Activated T-helper 1 cell treated with anti-CD3 and anti-CD28 coated beads, Interleukin-12 subunit alpha, Interleukin-12 subunit beta, Interleukin-2, Interleukin-4 antibody, amounts not matched to agents 30 ng/mL and 10 ng/mL and 1 ng/mL, durations not matched to agents 14 hours and 24 hours and 36 hours (primary cell): ENCODE results near the gene VPS18. TPM values are rescaled to one million over a fixed set of nuclear protein-coding genes. Genes with fewer than 3 reads are reported as not detected.

Source experiments
- DNase-seq: peaks from one replicate; pipeline ENCODE4 v3.0.0; 2021; ENCODE audit warnings: low spot score
- H3K27ac Mint-ChIP-seq: one replicate; pipeline ENCODE4 v1.8.0; 2021; ENCODE audit warnings: mild to moderate bottlenecking, mixed read lengths
- H3K27me3 Mint-ChIP-seq: one replicate; pipeline ENCODE4 v1.8.0; 2022; ENCODE audit warnings: mild to moderate bottlenecking, moderate library complexity, mixed read lengths; ENCODE audit not compliant: insufficient read depth
- H3K36me3 Mint-ChIP-seq: one replicate; pipeline ENCODE4 v1.8.0; 2021; ENCODE audit warnings: low read depth, mixed read lengths
- H3K4me1 Mint-ChIP-seq: one replicate; pipeline ENCODE4 v1.8.0; 2021; ENCODE audit warnings: low read depth, mixed read lengths
- H3K4me3 Mint-ChIP-seq: one replicate; pipeline ENCODE4 v1.8.0; 2021; ENCODE audit warnings: mild to moderate bottlenecking, moderate library complexity, mixed read lengths
- H3K9me3 Mint-ChIP-seq: one replicate; pipeline ENCODE4 v1.8.0; 2021; ENCODE audit warnings: mixed read lengths
- intact Hi-C: fragments of 100-400 bp; cut with micrococcal nuclease; formaldehyde crosslinking; loops from one replicate; pipeline ENCODE4 v1.15.1; 2024
- total RNA-seq: library from RNA; stranded (reverse); gene quantifications from 2 replicates; pipeline ENCODE4 v1.2.3, GENCODE V29; 2022

Gene VPS18, protein sequence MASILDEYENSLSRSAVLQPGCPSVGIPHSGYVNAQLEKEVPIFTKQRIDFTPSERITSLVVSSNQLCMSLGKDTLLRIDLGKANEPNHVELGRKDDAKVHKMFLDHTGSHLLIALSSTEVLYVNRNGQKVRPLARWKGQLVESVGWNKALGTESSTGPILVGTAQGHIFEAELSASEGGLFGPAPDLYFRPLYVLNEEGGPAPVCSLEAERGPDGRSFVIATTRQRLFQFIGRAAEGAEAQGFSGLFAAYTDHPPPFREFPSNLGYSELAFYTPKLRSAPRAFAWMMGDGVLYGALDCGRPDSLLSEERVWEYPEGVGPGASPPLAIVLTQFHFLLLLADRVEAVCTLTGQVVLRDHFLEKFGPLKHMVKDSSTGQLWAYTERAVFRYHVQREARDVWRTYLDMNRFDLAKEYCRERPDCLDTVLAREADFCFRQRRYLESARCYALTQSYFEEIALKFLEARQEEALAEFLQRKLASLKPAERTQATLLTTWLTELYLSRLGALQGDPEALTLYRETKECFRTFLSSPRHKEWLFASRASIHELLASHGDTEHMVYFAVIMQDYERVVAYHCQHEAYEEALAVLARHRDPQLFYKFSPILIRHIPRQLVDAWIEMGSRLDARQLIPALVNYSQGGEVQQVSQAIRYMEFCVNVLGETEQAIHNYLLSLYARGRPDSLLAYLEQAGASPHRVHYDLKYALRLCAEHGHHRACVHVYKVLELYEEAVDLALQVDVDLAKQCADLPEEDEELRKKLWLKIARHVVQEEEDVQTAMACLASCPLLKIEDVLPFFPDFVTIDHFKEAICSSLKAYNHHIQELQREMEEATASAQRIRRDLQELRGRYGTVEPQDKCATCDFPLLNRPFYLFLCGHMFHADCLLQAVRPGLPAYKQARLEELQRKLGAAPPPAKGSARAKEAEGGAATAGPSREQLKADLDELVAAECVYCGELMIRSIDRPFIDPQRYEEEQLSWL
- total RNA-seq: 15.0 and 16.7 TPM in 2 replicates

DNA sequence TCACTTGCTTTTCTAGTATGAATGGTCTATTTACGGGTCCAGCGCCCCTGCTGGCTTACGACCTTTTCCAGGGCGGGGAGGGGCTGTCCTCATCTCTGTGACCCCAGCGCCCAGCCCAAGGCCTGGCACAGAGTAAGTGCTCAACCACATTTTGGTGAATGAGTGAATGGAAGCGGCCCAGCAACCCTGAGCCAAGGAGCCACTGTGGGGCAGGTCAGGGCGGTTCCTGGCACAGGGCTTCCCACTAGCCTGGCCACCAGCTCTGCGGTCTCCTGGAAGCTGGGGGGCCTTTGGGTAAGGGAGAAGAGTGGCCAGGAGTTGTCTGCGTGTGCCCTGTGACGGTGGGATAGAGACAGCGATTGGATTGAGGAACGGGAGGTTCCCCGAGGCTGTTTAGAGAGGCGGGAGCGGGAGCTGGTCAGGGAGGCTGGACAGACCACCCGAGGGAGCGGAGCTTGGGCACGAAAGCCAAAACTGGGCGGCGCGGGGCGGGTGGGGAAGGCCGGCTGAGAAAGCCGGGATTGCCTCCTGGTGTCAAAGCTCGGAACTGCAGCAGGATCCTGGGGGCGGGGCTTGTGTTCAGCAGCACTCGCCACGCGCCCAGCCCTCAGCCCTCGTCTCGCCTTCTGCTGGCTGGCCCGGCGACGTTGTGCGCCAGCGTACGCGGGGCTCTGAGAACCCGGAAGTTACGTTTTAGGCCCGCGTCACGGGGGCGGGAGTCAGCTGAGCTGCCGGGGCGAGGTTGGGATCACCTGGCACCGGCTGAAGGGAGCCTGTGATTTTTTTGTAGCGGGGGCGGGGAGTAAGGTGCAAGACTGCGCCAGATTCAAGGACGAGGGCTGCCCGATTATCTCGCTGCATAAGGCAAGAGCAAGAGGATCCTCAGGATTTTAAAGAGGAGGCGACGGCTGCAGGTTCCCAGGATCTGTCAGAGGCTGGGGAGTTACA lies at the start of gene VPS18:
VPS18 (plus strand) TSS at position 718 of the 948 bp plus-strand sequence. CDS start 319 bp downstream, outside the sequence.
- Mint-ChIP-seq H3K27ac (peak within 1 kb of the TSS; percentile 92), H3K27me3 (peaks cover 4% of the 10 kb centered on the region), H3K36me3 (peaks cover 10% of the 10 kb centered on the region), H3K4me1 (peaks cover 38% of the 10 kb centered on the region), H3K4me3 (peak within 1 kb of the TSS; percentile 97), H3K9me3 (no peaks in the 10 kb centered on the region)
- intact Hi-C loops: loop anchor here (1.0 to 5.0 kb wide), 14 partner anchors 10 to 337 kb away; partner anchors contain the start of genes CCDC32, CHP1, DNAJC17 and EXD1
- DNase-seq: peak; percentile 98

DNA sequence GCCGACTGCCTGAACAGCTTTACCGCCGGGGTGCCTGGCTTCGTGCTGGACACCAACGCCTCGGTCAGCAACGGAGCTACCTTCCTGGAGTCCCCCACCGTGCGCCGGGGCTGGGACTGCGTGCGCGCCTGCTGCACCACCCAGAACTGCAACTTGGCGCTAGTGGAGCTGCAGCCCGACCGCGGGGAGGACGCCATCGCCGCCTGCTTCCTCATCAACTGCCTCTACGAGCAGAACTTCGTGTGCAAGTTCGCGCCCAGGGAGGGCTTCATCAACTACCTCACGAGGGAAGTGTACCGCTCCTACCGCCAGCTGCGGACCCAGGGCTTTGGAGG lies 49.6 kb upstream of the VPS18 start:
- Mint-ChIP-seq H3K4me1 (peaks cover 33% of the 10 kb centered on the region), H3K27me3 (peaks cover 15% of the 10 kb centered on the region), H3K4me3 (peak overlapping the region; percentile 87), H3K27ac (peak overlapping the region; percentile 75), H3K9me3 (no peaks in the 10 kb centered on the region), H3K36me3 (peaks cover 3% of the 10 kb centered on the region)
- DNase-seq: peak; percentile 13
- intact Hi-C loops: loop anchor here (1.0 to 5.0 kb wide), 3 partner anchors 37 to 438 kb away; partner anchors contain the start of genes DNAJC17, VPS18 and ZFYVE19

DNA sequence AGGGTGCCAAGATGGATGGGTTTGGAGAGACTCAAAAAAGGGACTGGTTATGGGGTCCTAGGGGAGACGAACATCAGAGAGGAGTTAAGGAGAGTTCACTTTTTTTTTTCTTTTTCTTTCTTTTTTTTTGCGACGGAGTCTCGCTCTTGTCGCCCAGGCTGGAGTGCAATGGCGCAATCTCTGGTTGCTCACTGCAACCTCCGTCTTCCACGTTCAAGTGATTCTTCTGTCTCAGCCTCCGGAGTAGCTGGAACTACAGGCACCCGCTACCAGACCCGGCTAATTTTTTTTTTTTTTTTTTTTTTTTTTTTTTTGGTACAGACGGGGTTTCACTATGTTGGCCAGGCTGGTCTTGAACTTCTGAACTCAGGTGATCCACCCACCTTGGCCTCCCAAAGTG lies 49.2 kb upstream of the VPS18 start:
- H3K4me1 Mint-ChIP-seq: peaks cover 33% of the 10 kb centered on the region
- peaks cover 3% of the 10 kb centered on the region for H3K36me3 Mint-ChIP-seq
- peaks cover 15% of the 10 kb centered on the region for H3K27me3 Mint-ChIP-seq
- H3K9me3 Mint-ChIP-seq: no peaks in the 10 kb centered on the region
- intact Hi-C loops: no loop called here
- peak overlapping the region; percentile 75 for H3K27ac Mint-ChIP-seq
- H3K4me3 Mint-ChIP-seq: peak overlapping the region; percentile 87
- no peak for DNase-seq

DNA sequence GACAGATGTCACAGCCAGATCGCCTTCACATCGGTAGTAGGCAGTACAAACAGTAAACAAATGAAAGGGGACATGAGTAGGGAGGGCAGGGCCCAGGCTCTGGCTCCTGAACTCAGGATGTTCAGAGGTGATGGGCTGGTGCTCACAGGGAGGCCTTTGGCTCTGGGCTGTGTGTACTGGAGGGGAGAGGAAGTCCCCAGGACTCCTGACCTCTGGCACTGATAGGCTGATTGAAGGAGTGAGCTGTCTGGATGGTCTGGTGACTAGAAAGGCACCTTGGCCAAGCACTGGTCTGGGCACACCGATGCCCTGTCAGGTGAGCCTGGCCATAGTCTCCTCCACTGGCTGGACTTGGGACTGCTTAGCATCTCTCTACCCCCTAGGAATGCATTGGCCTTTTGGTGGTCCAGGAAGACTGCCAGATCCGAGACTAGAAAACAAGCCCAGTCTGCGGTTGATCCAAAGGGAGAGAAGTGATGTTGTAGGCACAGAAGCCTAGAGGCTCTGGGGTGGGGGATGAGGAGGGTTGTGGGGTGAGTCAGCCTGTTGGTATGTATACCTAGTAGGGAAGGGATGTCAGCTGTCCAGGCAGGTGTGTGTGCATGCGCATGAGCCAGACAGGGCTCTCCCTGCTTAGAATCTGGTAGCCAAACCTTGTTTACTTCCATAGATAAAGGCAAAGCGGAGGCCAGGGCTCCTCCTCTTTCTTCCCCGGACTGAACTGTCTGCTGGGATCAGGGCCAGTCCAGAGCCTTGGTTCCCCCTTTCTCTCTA lies 48.6 kb upstream of the VPS18 start:
- intact Hi-C loops: no loop called here
- Mint-ChIP-seq H3K36me3 (peaks cover 3% of the 10 kb centered on the region), H3K27me3 (peaks cover 14% of the 10 kb centered on the region), H3K9me3 (no peaks in the 10 kb centered on the region), H3K4me1 (peaks cover 33% of the 10 kb centered on the region), H3K4me3 (peak overlapping the region; percentile 69), H3K27ac (no peak overlapping the region)
- no peak for DNase-seq

DNA sequence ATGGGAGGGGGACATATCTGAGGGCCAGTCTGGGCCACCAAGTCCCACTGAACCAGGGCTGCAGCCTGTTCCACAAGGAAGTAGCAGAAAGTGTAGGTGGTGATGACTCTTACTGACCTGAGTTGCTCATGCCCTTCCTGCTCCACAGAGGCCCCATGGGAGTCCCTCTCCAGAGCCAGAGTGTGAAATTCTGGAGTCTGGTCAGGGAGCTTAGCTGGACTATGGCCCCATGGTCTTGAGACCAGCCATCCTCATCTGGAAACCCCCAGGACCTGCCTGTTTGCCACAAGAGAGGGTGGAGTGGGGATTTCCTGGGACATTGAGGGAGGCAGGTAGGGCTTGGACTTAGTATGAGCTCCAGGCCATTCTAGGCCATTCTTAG lies 47.4 kb upstream of the VPS18 start:
- DNase-seq: no peak
- Mint-ChIP-seq H3K27ac (no peak overlapping the region), H3K4me3 (peak overlapping the region; percentile 53), H3K9me3 (no peaks in the 10 kb centered on the region), H3K27me3 (peaks cover 14% of the 10 kb centered on the region), H3K36me3 (peaks cover 5% of the 10 kb centered on the region), H3K4me1 (peaks cover 33% of the 10 kb centered on the region)
- intact Hi-C loops: no loop called here

DNA sequence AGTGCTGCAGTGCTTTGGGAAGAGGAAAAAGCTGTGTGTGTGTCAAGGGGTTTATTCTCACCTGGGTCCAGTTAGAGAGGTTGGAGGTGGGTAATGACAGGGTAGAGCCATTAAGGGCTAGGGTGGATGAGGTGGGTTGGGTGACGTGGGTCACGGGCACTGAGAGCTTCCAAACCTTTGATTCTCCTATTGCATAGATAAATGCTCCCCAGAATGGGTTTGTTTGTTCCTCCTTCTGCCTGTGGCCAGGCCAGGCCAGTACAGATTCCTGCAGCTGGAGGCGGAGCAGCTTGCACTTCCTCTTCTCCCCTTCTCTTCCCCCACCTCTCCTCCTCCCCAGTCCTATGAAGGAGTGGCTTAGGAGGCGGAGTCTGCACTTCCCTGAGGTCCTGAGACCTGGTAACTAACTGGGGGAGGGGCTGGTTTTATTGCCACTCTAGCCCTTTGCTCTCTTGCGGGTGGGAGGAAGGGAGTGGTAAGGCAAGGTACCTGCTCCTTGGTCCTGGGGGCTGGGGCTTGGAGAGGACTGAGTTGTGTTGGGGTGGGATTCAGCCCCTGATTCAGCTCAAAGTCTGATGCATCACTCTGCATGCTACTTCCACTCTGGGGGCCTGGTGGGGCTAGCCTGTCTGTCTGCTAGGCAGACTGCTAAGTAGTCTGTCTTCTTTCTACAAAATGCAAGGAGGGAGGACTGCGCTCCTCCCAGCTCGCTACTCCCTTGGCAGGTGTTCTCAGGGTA lies 46.9 kb upstream of the VPS18 start:
- H3K4me1 Mint-ChIP-seq: peaks cover 33% of the 10 kb centered on the region
- intact Hi-C loops: no loop called here
- H3K27ac Mint-ChIP-seq: no peak overlapping the region
- no peaks in the 10 kb centered on the region for H3K9me3 Mint-ChIP-seq
- H3K4me3 Mint-ChIP-seq: peak overlapping the region; percentile 53
- peaks cover 12% of the 10 kb centered on the region for H3K27me3 Mint-ChIP-seq
- peaks cover 5% of the 10 kb centered on the region for H3K36me3 Mint-ChIP-seq
- no peak for DNase-seq

DNA sequence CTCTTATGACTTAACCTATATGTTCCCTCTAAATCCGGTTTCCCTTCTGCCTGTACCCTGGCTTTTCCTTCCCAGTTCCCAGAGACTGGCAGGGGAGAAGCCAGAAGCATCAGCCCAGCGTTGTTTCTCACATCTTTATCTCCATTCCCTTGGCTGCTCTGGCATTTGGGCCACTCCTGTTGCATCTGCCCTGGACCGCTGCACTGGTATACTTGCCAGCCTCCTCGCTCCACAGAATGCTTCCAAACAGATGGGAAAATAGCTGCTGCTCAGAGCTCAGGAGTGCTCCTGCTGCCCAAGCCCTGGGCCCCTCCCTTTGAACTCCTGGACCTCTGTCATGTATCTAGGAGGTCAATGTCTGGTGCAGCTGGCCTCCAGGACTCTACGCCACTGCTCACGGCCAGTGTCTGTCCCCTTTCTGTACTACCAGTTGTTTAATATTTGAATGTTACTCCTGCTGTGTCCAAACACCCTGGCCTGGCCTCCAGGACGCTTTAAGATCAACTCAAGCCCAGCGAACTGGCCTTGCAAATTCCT lies 43.6 kb upstream of the VPS18 start:
- Mint-ChIP-seq H3K27me3 (no peaks in the 10 kb centered on the region), H3K27ac (no peak overlapping the region), H3K4me3 (no peak overlapping the region), H3K36me3 (peaks cover 2% of the 10 kb centered on the region), H3K9me3 (no peaks in the 10 kb centered on the region), H3K4me1 (peaks cover 23% of the 10 kb centered on the region)
- DNase-seq: no peak
- intact Hi-C loops: no loop called here

DNA sequence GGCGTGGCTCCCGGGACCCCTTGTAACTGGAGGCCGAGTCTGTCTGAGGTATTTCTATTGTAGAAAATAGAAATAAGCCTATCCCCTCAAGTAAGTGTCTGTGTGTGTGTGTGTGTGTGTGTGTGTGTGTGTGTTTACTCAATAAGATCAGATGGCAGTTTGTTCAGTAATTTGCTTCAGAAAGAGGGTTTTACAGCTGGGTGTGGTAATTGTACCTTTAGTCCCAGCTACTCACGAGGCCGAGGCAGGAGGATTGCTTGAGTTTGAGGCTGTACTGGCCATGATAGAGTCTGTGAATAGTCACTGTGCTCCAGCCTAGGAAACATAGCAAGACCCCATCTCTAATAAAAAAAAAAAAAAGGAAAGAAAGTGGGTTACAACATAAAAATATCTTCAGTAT lies 41.7 kb upstream of the VPS18 start:
- DNase-seq: no peak
- intact Hi-C loops: no loop called here
- Mint-ChIP-seq H3K27me3 (no peaks in the 10 kb centered on the region), H3K4me3 (no peak overlapping the region), H3K27ac (no peak overlapping the region), H3K36me3 (peaks cover 2% of the 10 kb centered on the region), H3K9me3 (no peaks in the 10 kb centered on the region), H3K4me1 (peaks cover 10% of the 10 kb centered on the region)

DNA sequence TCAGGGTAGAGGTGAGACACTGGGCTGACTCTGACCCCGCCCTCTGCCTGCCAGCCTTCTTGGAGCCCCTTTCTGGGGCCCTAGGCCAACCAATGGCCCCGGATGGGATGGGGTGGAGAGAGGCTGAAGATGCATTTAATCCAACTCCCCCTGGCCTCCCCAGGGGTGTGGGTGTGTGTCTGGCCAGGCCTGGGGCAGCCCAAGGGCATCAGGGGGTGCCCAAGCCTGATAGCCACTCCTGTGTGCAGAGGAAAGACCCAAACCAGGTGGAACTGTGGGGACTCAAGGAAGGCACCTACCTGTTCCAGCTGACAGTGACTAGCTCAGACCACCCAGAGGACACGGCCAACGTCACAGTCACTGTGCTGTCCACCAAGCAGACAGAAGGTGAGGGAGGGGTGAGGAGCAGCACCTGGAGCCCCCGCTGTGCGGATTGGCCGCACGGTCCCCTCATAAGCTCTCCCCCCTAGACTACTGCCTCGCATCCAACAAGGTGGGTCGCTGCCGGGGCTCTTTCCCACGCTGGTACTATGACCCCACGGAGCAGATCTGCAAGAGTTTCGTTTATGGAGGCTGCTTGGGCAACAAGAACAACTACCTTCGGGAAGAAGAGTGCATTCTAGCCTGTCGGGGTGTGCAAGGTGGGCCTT lies 40.9 kb upstream of the VPS18 start:
- no peak for DNase-seq
- intact Hi-C loops: no loop called here
- Mint-ChIP-seq H3K4me1 (peaks cover 9% of the 10 kb centered on the region), H3K27me3 (no peaks in the 10 kb centered on the region), H3K36me3 (peaks cover 2% of the 10 kb centered on the region), H3K4me3 (no peak overlapping the region), H3K9me3 (no peaks in the 10 kb centered on the region), H3K27ac (no peak overlapping the region)

DNA sequence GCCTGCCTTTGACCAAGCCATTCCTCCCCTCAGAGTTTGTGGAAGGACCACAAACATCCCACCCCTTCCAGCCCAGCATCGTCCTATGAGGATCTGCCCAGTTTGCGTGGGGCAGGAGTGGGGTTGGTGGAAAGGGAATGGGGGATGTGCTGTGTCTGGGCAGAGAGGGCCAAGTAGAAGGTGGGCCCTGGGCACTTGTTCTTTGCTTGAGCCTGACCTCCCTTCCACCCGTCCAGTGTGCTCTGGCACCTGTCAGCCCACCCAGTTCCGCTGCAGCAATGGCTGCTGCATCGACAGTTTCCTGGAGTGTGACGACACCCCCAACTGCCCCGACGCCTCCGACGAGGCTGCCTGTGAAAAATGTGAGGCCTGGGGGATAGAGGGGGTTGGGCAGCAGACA lies 40.1 kb upstream of the VPS18 start:
- intact Hi-C loops: no loop called here
- H3K4me3 Mint-ChIP-seq: no peak overlapping the region
- H3K4me1 Mint-ChIP-seq: peaks cover 15% of the 10 kb centered on the region
- DNase-seq: no peak
- H3K27me3 Mint-ChIP-seq: no peaks in the 10 kb centered on the region
- H3K27ac Mint-ChIP-seq: no peak overlapping the region
- peaks cover 2% of the 10 kb centered on the region for H3K36me3 Mint-ChIP-seq
- H3K9me3 Mint-ChIP-seq: no peaks in the 10 kb centered on the region
